NCI-H460 (cell line): ENCODE measurements around the gene RHBDL3. TPM values are rescaled to one million over a fixed set of nuclear protein-coding genes. Genes with fewer than 3 reads are reported as not detected.
"Not testable (repeated sequence)": the region's sequence is repeated elsewhere in the genome, so short reads cannot be mapped to it uniquely, and the experiment has no call there.

Experiments used
- DNase-seq: peaks from one replicate; pipeline ENCODE4 v3.0.0-alpha.2; 2016; ENCODE audit warnings: low read depth; ENCODE audit errors: extremely low read depth
- total RNA-seq: library from RNA; depleted of rRNA; stranded (reverse); fragments of >200 nt; shearing (Covaris generic); gene quantifications from 2 replicates; pipeline ENCODE4 v1.2.3, GENCODE V29; 2014

The RHBDL3 gene
- total RNA-seq, 1 experiment from 2014 or later, result 0.25 TPM

DNA sequence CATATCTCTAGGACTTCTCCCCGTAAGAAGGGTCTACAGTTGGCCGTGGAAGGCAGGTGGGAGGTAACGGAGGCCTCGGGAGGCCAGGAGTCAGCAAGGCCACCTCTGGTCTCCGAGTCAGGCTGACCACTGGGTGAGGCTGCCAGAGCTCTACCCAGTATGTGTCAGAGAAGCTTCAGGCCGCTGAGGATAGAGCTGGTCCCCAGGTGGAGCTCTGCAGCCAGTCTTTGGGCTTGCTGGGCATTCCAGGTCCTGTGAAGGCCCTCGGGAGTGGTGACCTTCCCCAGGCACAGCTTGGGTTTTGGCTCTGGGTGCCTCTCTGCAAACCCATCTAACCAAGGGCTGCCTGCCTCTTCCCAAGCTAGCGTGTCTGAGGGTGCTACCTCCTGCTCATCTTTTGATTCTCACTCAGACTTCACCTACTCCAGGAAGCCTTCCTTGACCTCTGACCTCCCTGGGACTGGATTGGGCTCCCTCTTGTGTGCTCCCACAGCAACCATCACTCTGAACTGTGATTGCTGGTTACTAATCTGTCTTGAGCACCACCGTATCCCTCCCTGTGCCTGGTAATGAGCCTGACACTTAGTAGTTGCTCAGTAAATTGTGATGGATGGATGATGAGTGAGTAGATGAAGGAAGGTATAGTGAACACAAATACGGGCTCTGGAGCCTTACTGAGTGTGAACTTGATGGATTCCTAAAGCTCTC is 22.3 kb downstream of the RHBDL3 start:
- no peak for DNase-seq

GRCh38 chr17:32288615-32289014 is 23.0 kb downstream of the RHBDL3 start:
- no peak for DNase-seq

DNA sequence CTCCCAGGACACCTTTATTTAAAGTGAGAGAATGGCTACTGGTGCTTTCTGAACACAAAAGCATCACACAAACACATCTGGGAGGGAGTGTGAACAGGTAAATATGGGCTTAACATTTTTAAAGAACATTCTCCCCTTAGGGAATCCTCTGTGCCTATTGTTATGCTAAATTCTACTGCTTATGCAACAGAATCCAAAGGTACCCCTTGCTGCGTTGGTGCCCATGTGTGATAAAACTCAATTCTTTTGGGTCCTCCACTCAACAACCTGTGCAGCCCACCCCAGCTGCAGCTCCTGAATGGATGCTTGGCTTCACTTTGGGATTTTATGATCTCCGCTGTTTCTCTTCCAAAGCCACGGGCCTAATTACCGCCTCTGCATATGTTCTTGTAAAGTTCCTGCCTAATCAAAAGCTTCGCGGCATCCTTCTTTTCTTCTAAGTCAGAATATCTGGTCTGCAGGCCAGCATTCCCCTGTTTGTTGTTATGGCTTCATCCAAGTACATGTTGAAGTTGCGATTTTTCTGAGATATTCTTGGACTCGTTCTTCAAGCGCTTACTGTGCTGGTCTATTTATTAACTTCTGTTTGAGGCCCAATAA is 23.9 kb downstream of the RHBDL3 start:
- DNase-seq, result no peak

DNA sequence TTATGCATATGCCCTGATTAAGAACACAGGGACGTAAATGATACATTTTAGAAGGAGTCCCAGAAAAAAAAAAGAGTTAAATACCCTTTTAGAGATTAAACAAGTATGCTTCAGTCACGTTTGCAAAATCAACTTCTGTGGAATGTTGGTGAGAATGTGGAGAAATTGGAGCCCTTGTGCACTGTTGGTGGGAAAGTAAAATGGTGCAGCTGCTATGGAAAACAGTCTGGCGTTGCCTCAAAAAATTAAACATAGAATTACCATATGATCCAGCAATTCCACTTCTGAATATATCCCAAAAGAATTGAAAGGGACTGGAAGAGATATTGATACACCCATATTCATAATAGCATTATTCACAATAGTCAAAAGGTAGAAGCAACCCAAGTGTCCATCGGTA is 26.5 kb downstream of the RHBDL3 start:
- no peak for DNase-seq

DNA sequence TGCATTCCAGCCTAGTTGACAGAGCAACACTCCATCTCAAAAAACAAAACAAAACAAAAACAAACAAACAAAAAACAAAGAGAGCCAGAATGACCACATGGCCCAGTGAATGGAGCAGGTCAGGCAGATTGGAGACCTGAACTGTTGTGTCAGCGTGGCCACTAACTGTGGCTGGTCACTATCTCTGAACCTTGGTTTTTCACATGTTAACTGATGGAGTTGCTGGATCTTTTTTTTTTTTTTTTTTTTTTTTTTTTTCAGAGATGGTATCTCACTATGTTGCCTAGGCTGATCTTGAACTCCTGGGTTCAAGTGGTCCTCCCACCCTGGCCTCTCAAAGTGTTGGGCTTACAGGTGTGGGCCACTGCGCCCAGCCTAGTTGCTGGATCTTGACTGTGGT is 31.8 kb downstream of the RHBDL3 start:
- no peak for DNase-seq

DNA sequence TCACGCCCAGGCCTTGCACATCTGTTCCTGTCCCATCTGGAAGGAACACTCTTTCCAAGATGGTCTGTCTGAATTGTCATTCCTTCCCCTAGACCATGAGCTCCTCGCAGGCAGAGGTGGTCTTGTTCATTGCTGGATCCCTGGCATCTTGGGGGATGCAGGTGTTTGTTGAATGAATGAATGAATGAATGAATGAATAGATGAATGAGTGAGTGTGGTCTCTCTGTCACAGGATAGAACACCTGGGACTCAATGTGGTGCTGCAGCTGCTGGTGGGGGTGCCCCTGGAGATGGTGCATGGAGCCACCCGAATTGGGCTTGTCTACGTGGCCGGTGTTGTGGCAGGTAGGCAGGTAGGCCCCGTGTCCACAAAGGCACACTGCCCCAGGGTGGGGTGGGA is 32.2 kb downstream of the RHBDL3 start:
- DNase-seq, result no peak

GRCh38 chr17:32298298-32298697 is 32.7 kb downstream of the RHBDL3 start:
- DNase-seq, result no peak

GRCh38 chr17:32298721-32299579 is 33.3 kb downstream of the RHBDL3 start:
- no peak for DNase-seq

DNA sequence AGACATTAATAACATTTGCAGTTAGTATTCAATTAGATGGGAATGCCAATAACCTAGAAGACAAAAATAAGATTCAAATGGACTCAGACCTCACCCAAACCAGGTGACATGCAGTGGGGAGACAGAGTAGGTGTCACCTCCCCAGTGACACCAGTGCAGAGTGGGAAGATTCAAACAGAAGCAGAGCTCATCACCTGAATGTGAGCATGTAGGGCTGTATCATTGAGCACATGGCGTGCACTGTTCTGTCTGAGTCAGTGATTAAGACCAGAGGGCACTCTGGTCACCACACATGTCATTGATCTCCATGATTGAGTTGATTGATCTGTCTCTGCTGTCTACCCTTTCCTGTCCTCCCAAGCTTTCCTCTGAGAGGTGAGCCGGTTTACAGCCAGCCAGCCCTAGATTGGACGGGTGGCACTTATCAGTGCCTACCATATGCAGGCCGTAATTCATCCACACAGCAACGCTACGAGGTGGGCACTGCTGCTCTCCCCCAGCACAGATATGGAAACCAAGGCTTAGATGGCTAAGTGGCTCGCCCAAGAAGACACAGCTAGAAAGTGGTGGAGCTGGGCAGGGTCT is 34.0 kb downstream of the RHBDL3 start:
- no peak for DNase-seq

DNA sequence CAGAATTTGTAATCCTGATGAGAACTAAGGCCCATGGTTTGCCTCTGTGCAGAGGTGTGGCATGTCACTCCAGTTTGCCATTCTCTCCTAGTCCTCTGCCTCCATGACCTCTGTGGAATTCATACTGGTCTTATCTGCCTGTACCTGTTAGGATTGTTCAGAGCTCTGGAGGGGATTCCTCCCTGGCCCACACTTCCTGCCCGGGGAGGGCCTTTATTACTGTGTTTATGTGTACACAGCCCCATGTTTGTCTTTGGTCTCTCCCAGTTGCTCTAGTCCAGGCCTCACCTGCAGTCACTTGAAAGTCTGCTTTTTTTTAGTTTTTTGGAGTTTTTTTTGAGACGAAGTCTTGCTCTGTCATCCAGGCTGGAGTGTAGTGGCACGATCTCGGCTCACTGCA is 36.4 kb downstream of the RHBDL3 start:
- DNase-seq, result no peak

DNA sequence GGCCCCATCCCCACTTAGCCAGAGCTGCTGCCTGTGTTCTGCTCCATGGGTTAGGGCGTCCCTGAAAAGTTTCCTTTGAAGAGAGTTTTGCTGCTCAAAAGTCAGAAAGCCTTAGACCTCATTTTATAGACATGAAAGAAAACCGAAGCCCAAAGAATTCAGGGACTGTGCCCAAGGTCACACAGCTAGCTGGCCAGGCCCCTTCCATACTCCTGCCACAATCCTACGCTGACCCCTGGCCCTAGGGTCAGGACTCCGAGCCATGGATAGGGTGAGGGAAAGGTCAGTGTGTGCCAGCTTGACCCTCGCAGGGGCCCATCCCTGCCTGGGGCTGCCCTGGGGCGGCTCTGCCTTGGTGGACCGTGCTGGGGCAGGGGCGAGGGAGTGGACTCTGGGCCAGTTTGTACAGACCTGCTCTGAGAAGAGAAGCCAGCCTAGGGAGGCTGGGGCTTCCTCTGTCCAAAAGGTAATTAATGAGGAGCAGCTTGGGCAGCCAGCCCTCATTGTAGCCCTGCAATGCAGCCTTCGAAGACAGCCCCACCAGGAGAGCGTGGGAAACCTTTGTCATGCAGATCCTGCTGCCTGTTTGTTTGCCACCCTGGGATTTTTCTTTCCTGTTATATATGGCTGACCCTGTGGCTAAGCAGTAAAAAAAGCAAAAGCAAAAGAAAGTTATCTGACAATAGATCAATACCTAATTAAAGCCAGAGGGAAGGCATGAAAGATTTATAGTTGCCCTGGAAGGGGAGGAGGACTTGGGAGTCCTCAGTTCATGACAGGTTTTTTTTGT is 37.4 kb downstream of the RHBDL3 start:
- no peak for DNase-seq

DNA sequence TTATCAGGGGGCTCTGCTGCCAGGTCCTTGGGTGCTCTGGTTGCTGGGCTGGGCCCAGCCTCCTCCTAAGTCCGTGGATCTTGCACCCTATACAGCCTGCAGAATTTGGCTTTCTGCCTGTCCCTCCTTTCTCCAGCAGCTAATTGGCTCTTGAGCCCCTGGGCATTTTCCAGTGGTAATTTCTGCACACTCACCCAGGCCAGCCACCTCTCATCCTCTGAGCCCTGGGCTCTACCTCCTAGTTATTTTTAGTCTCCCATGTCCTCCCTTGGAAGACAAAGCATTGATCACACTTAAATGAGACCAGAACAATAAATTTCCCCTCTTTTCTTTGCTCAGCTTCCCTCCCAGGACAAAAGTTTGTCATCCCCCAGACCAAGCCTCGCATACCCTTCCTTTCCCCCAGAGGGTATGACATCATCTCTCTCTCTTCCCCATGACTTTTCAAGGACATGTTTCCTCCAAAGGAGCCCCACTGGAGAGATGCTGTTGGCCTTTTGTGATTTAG is 38.2 kb downstream of the RHBDL3 start:
- no peak for DNase-seq

DNA sequence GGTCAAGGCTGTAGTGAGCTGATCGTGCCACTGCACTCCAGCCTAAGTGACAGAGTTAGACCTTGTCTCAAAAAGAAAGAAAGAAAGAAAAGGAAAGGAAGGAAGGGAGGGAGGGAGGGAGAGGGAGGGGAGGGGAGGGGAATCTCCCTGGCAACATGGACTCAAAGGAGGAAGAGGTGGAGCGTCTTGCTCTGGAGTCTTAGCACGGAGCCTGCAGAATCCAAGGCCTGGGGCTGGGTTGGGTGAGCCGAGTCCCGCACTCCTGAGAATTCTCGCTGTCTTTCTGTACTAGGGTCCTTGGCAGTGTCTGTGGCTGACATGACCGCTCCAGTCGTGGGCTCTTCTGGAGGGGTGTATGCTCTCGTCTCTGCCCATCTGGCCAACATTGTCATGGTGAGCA is 39.4 kb downstream of the RHBDL3 start:
- no peak for DNase-seq

GRCh38 chr17:32307658-32308057 is 42.0 kb downstream of the RHBDL3 start:
- no peak for DNase-seq

- no peak for DNase-seq
Observed at GRCh38 chr17:32311028-32311536, 45.5 kb downstream of the RHBDL3 start.

DNA sequence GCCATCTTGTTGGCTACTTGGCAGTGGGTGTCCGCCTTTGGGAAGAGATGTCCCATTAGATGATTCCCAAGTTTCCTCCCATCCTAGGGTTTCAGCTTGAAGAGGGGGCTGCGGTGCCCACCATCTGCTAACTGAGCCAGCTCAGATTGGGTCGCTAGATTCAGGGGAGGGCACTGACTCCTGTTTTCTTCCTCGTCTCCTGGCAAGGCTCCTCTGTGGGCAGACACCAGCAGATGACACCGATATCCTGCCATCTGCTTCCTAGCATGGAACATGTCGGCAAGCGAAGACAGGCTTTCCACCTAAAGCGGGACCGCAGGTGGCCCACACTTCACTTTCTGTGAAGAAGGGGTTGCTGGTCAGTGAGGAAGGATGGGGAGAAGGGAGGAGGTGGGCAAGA is 49.0 kb downstream of the RHBDL3 start:
- no peak for DNase-seq

DNA sequence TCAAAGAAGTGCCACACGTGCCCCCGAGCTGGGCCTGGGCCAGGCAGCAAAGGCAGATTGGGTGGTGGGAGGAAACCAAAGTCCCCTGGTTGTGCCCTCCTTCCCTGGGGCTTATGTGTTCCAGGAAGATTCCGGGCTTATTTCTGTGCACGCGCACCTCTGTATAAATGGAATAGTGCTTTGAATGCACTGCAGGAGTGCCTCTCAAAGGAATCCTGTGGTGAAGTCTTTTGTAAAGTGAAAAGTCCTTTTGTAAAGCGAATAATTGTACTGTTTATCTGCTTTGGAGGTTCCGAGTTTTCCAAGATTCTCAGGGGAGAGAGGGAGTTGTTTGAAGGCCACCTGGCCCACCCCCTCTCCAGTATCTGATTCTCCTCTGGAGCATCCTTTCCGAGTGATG is 49.5 kb downstream of the RHBDL3 start:
- no peak for DNase-seq

DNA sequence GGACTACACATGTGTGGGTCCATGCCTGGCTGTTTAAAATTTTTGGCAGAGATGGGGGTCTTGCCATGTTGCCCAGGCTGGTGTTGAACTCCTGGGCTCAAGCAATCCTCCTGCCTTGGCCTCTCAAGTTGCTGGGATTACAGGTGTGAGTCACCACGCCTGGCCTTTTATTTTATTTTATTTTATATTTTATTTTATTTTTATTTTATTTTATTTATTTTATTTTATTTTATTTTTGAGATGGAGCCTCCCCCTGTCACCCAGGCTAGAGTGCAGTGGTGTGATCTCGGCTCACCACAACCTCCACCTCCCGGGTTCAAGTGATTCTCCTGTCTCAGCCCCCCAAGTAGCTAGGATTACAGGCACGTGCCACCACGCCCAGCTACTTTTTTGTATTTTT is 51.0 kb downstream of the RHBDL3 start:
- DNase-seq, result not testable (repeated sequence)

DNA sequence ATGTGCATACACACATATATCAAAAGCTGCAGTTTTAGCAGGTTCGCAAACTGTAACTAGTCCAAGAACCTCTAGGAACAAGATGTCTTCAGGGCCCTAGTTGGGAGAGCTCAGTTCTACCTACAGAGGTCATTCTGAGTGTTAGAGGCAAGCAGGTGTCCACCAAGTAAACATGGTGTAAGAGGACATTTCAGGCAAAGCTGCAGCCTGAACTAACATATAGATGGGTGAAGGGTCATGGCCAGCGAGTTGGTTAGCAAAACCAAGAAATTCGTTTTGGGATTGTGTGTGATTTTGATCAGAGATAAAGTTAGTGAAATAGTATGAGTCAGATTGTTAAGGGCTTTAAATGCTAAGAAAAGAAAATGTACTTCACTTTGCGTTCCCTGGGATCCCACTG is 51.7 kb downstream of the RHBDL3 start:
- no peak for DNase-seq

DNA sequence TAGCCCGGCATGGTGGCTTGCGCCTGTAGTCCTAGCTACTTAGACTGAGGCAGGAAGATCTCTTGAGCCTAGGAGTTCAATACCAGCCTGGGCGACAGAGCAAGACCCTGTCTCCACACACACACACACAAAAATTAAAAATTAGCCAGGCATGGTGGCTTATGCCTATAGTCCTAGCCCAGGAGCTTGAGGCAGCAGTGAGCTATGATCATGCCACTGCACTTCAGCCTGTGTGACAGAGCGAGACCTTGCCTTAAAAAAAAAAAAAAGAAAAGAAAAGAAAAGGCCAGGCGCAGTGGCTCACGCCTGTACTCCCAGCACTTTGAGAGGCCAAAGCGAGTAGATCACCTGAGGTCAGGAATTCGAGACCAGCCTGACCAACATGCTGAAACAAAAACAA is 52.4 kb downstream of the RHBDL3 start:
- no peak for DNase-seq
